Endothelial cell of umbilical vein (primary cell): Measurements from ENCODE around the gene ANXA11. TPM values are rescaled to one million over a fixed set of nuclear protein-coding genes. Genes with fewer than 3 reads are reported as not detected.

Experiments
- BruUV-seq: library from RNA; stranded (reverse); fragments of 400-500 nt; replicated peaks from 2 replicates; lab custom pipeline; 2021; lab: Mats Ljungman, UMichigan
- CTCF ChIA-PET: fragments of 300-600, 350-600 bp; sonication (Branson Sonifier 250); formaldehyde crosslinking; loops from one replicate; lab custom pipeline; 2021; ENCODE audit warnings: antibody characterized with exemption, inconsistent platforms; lab: Charles Lee
- POLR2A ChIA-PET: fragments of 300-600, 350-600 bp; sonication (Branson Sonifier 250); formaldehyde crosslinking; loops from one replicate; lab custom pipeline; 2021; ENCODE audit warnings: antibody characterized with exemption, inconsistent platforms; lab: Charles Lee
- DNase-seq: peaks from one replicate; pipeline ENCODE4 v3.0.0-alpha.2; 2011; ENCODE audit warnings: low read depth, low spot score
- FAIRE-seq: peaks from 2 replicates; lab custom pipeline; 2011; peaks lifted over from hg19 to GRCh38; lab: Jason Lieb, UNC
- H2AFZ ChIP-seq: 2 replicates; pipeline ENCODE4 v1.6.0; 2012; ENCODE audit warnings: low read depth, low read length, control low read depth, inconsistent platforms
- H3K27ac ChIP-seq: 2 replicates; pipeline ENCODE4 v1.5.1; 2011; ENCODE audit warnings: low read depth, mild to moderate bottlenecking, control low read depth, low read length, moderate library complexity; ENCODE audit not compliant: insufficient read depth
- H3K27me3 ChIP-seq, 2 experiments: 2 replicates each; pipeline versions ENCODE4 v1.6.0 to v1.6.1; 2011; ENCODE audit warnings: low read length in 2 of 2, mixed read lengths in 1 of 2; ENCODE audit not compliant: control insufficient read depth in 2 of 2, insufficient read depth in 2 of 2
- H3K36me3 ChIP-seq, 2 experiments: 2 replicates in 1 of 2; 3 replicates in 1 of 2; pipeline ENCODE4 v1.5.1; 2011; ENCODE audit warnings: low read length in 2 of 2, mild to moderate bottlenecking in 1 of 2, moderate library complexity in 1 of 2; ENCODE audit not compliant: control insufficient read depth in 2 of 2, insufficient read depth in 2 of 2; ENCODE audit errors: extremely low read depth in 1 of 2
- H3K4me1 ChIP-seq: 3 replicates; pipeline ENCODE4 v1.5.1; 2011; ENCODE audit warnings: mild to moderate bottlenecking, low read length; ENCODE audit not compliant: control insufficient read depth, insufficient read depth; ENCODE audit errors: extremely low read depth
- H3K4me2 ChIP-seq: 2 replicates; pipeline ENCODE4 v1.6.1; 2011; ENCODE audit warnings: low read length, control low read depth, mixed read lengths; ENCODE audit not compliant: insufficient read depth
- H3K4me3 ChIP-seq, 3 experiments: fragments of 200-600 bp in 1 of 3; sonication (generic), shearing (Covaris generic) in 1 of 3; replicated peaks in 1 of 3; 2 replicates each; pipeline ENCODE4 v1.5.1; 2011 to 2016; ENCODE audit warnings: control low read depth in 3 of 3, low read length in 3 of 3, mild to moderate bottlenecking in 2 of 3, inconsistent platforms in 1 of 3, low read depth in 1 of 3, moderate library complexity in 1 of 3; ENCODE audit not compliant: insufficient read depth in 1 of 3
- H3K79me2 ChIP-seq: 2 replicates; pipeline ENCODE4 v1.6.0; 2012; ENCODE audit warnings: low read length, inconsistent platforms; ENCODE audit not compliant: control insufficient read depth, insufficient read depth
- H3K9ac ChIP-seq: replicated peaks from 2 replicates; pipeline ENCODE3; 2011; ENCODE audit warnings: low read length, control low read depth; ENCODE audit not compliant: insufficient read depth; ENCODE audit errors: extremely low read depth
- H3K9me1 ChIP-seq: replicated peaks from 3 replicates; pipeline ENCODE4 v1.6.0; 2011; ENCODE audit warnings: mild to moderate bottlenecking, low read length; ENCODE audit not compliant: control insufficient read depth, insufficient read depth; ENCODE audit errors: extremely low read depth
- H3K9me3 ChIP-seq: replicated peaks from 2 replicates; pipeline ENCODE4 v1.5.1; 2012; ENCODE audit warnings: low read length, inconsistent platforms; ENCODE audit not compliant: control insufficient read depth, insufficient read depth
- H4K20me1 ChIP-seq: replicated peaks from 2 replicates; pipeline ENCODE3; 2011; ENCODE audit warnings: mild to moderate bottlenecking, low read length; ENCODE audit not compliant: control insufficient read depth, insufficient read depth; ENCODE audit errors: extremely low read depth
- CTCF ChIP-seq, 2 donors: IDR thresholded peaks; 1 replicate in 1 of 2; 2 replicates in 1 of 2; pipeline ENCODE4 v1.5.1; 2011; ENCODE audit warnings: low read length in 2 of 2, mild to moderate bottlenecking in 2 of 2, moderate library complexity in 2 of 2, control low read depth in 1 of 2, inconsistent platforms in 1 of 2, low read depth in 1 of 2; ENCODE audit not compliant: insufficient read depth in 1 of 2; ENCODE audit errors: extremely low read depth in 1 of 2
- EZH2 ChIP-seq: IDR thresholded peaks from 2 replicates; pipeline ENCODE4 v1.6.1; 2012; ENCODE audit warnings: borderline replicate concordance, low read depth, mild to moderate bottlenecking, moderate library complexity, low read length, inconsistent platforms; ENCODE audit not compliant: severe bottlenecking
- FOS ChIP-seq: IDR thresholded peaks from 2 replicates; pipeline ENCODE4 v1.6.1; 2011; ENCODE audit warnings: mild to moderate bottlenecking, low read length, moderate library complexity, borderline replicate concordance; ENCODE audit not compliant: insufficient read depth
- GATA2 ChIP-seq: IDR thresholded peaks from 2 replicates; pipeline ENCODE4 v1.7.0; 2011; ENCODE audit warnings: low read depth, mild to moderate bottlenecking, moderate library complexity, mixed read lengths, low read length; ENCODE audit not compliant: insufficient read length, insufficient read depth
- JUN ChIP-seq: IDR thresholded peaks from 2 replicates; pipeline ENCODE4 v1.6.1; 2011; ENCODE audit warnings: borderline replicate concordance, low read depth; ENCODE audit not compliant: insufficient read length, insufficient read depth
- MAX ChIP-seq: IDR thresholded peaks from 2 replicates; pipeline ENCODE4 v1.6.1; 2011; ENCODE audit not compliant: insufficient read depth, insufficient read length
- MYC ChIP-seq: IDR thresholded peaks from one replicate; pipeline ENCODE4 v1.6.1; 2011; ENCODE audit warnings: mild to moderate bottlenecking, low read depth, low read length
- POLR2A ChIP-seq: IDR thresholded peaks from 2 replicates; pipeline ENCODE4 v1.6.1; 2012; ENCODE audit warnings: low read depth, mild to moderate bottlenecking, control low read depth, low read length
- POLR2AphosphoS5 ChIP-seq: IDR thresholded peaks from 2 replicates; pipeline ENCODE4 v1.6.1; 2012; ENCODE audit warnings: low read depth, mild to moderate bottlenecking, control low read depth, low read length, moderate library complexity; ENCODE audit not compliant: insufficient read depth
- dilution Hi-C: fragments of 300-500 bp; cut with MboI; formaldehyde crosslinking; loops from one replicate; pipeline ENCODE4 v1.15.0; 2019; ENCODE audit warnings: low sequenced_read_pairs; ENCODE audit not compliant: extremely low pct_ligation_motif_present
- intact Hi-C: fragments of 100-400 bp; cut with micrococcal nuclease; formaldehyde crosslinking; loops from one replicate; pipeline ENCODE4 v1.10.0; 2022
- polyA plus RNA-seq, 4 experiments: library from polyadenylated mRNA; depleted of rRNA in 3 of 4; stranded (reverse) in 3 of 4; unstranded in 1 of 4; fragments of >200 nt; gene quantifications; 2 replicates each; pipeline versions ENCODE4 v1.2.1 to v1.2.3, GENCODE V29; 2011 to 2012; ENCODE audit warnings: missing spikeins in 1 of 4
- total RNA-seq: library from RNA; stranded (reverse); gene quantifications from 2 replicates; pipeline ENCODE4 v1.2.3, GENCODE V29; 2021

ANXA11 gene
- total and polyA plus RNA-seq, 2 donors (not counting 3 experiments of a cell fraction or from before 2014, with no cell fraction given): 59.2 to 143 TPM

GRCh38 chr10:80157561-80157960 lies 47.8 kb downstream of the ANXA11 start:
- DNase-seq (no peak), FAIRE-seq (no peak)
- Histone ChIP-seq H3K27ac (no peak overlapping the region), H3K9ac (no peak overlapping the region), H3K4me2 (no peak overlapping the region), H3K4me3 (no peak overlapping the region), H4K20me1 (no peaks in the 10 kb centered on the region), H3K9me1 (no peaks in the 10 kb centered on the region), H3K27me3 (no peaks in the 10 kb centered on the region), H3K9me3 (no peaks in the 10 kb centered on the region), H3K36me3 (peaks cover 9 to 27% of the 10 kb centered on the region in 2 experiments), H2AFZ (no peak overlapping the region), H3K4me1 (peaks cover 13% of the 10 kb centered on the region), H3K79me2 (no peaks in the 10 kb centered on the region)
- intact Hi-C loops (no loop called here), dilution Hi-C loops (no loop called here)
- POLR2A ChIA-PET: no interaction called here
- no TSS peak for BruUV-seq
- CTCF ChIA-PET: interaction anchor here (1.5 to 1.6 kb wide), 3 partner anchors 13 to 64 kb away, joined by 5 to 22 read pairs (median 15); no protein-coding TSS in a partner anchor
- TF ChIP-seq JUN: no peak
- TF ChIP-seq MYC: no peak
- TF ChIP-seq CTCF (IDR thresholded peaks at IDR 0.05; ENCODE audit: extremely low read depth in 1 of 2, insufficient read depth in 1 of 2, low read depth in 1 of 2, low read length in 2 of 2): no peak
- no peak for TF ChIP-seq MAX
- no peak for TF ChIP-seq POLR2AphosphoS5
- TF ChIP-seq POLR2A: no peak
- no peak for TF ChIP-seq EZH2
- no peak for TF ChIP-seq FOS
- no peak for TF ChIP-seq GATA2
